Nephron (organoid): ENCODE measurements around the gene HRC.

Experiments used
- H3K27ac Mint-ChIP-seq, 3 experiments: 2 replicates each; pipeline ENCODE4 v1.8.0; 2020; ENCODE audit warnings: mixed read lengths in 3 of 3, mild to moderate bottlenecking in 2 of 3, moderate library complexity in 1 of 3
- H3K27me3 Mint-ChIP-seq: 2 replicates; pipeline ENCODE4 v1.8.0; 2021; ENCODE audit warnings: low read depth, mild to moderate bottlenecking, moderate library complexity, mixed read lengths
- H3K36me3 Mint-ChIP-seq: 2 replicates; pipeline ENCODE4 v1.8.0; 2020; ENCODE audit warnings: low read depth, mixed read lengths
- H3K4me1 Mint-ChIP-seq: 2 replicates; pipeline ENCODE4 v1.8.0; 2020; ENCODE audit warnings: mixed read lengths
- H3K4me3 Mint-ChIP-seq, 3 experiments: 2 replicates each; pipeline ENCODE4 v1.8.0; 2020; ENCODE audit warnings: mild to moderate bottlenecking in 3 of 3, mixed read lengths in 3 of 3, moderate library complexity in 2 of 3
- H3K9me3 Mint-ChIP-seq: 2 replicates; pipeline ENCODE4 v1.8.0; 2020; ENCODE audit warnings: mixed read lengths
- TF ChIP-seq, protein P1 (sequence below), 3 experiments: fragments of 200-600 bp; sonication (generic); IDR thresholded peaks; one replicate each; pipeline ENCODE4 v1.5.0; 2021; ENCODE audit warnings: antibody characterized with exemption in 3 of 3; ENCODE audit not compliant: unreplicated experiment in 3 of 3

The HRC gene

GRCh38 chr19:49120868-49121267, 34.3 kb downstream of the HRC start:
- Mint-ChIP-seq H3K27me3 (peaks cover 23% of the 10 kb centered on the region), H3K4me3 (peak overlapping the region; percentile 62 to 77 (median 70)), H3K4me1 (peaks cover 19% of the 10 kb centered on the region), H3K27ac (no peak overlapping the region), H3K9me3 (no peaks in the 10 kb centered on the region), H3K36me3 (peaks cover 3% of the 10 kb centered on the region)
- TF ChIP-seq, protein P1, sequence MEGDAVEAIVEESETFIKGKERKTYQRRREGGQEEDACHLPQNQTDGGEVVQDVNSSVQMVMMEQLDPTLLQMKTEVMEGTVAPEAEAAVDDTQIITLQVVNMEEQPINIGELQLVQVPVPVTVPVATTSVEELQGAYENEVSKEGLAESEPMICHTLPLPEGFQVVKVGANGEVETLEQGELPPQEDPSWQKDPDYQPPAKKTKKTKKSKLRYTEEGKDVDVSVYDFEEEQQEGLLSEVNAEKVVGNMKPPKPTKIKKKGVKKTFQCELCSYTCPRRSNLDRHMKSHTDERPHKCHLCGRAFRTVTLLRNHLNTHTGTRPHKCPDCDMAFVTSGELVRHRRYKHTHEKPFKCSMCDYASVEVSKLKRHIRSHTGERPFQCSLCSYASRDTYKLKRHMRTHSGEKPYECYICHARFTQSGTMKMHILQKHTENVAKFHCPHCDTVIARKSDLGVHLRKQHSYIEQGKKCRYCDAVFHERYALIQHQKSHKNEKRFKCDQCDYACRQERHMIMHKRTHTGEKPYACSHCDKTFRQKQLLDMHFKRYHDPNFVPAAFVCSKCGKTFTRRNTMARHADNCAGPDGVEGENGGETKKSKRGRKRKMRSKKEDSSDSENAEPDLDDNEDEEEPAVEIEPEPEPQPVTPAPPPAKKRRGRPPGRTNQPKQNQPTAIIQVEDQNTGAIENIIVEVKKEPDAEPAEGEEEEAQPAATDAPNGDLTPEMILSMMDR (IDR thresholded peaks at IDR 0.05; ENCODE audit: unreplicated experiment in 3 of 3) = no peak

- no peaks in the 10 kb centered on the region for H3K9me3 Mint-ChIP-seq
- H3K27me3 Mint-ChIP-seq = peaks cover 23% of the 10 kb centered on the region
- H3K27ac Mint-ChIP-seq = no peak overlapping the region
- H3K4me1 Mint-ChIP-seq = peaks cover 21% of the 10 kb centered on the region
- H3K36me3 Mint-ChIP-seq = peaks cover 3% of the 10 kb centered on the region
- H3K4me3 Mint-ChIP-seq = peak overlapping the region; percentile 62 to 77 (median 70)
- TF ChIP-seq, protein P1 (IDR thresholded peaks at IDR 0.05; ENCODE audit: unreplicated experiment in 3 of 3) = no peak
Observed at GRCh38 chr19:49120325-49120683, 34.9 kb downstream of the HRC start.

DNA sequence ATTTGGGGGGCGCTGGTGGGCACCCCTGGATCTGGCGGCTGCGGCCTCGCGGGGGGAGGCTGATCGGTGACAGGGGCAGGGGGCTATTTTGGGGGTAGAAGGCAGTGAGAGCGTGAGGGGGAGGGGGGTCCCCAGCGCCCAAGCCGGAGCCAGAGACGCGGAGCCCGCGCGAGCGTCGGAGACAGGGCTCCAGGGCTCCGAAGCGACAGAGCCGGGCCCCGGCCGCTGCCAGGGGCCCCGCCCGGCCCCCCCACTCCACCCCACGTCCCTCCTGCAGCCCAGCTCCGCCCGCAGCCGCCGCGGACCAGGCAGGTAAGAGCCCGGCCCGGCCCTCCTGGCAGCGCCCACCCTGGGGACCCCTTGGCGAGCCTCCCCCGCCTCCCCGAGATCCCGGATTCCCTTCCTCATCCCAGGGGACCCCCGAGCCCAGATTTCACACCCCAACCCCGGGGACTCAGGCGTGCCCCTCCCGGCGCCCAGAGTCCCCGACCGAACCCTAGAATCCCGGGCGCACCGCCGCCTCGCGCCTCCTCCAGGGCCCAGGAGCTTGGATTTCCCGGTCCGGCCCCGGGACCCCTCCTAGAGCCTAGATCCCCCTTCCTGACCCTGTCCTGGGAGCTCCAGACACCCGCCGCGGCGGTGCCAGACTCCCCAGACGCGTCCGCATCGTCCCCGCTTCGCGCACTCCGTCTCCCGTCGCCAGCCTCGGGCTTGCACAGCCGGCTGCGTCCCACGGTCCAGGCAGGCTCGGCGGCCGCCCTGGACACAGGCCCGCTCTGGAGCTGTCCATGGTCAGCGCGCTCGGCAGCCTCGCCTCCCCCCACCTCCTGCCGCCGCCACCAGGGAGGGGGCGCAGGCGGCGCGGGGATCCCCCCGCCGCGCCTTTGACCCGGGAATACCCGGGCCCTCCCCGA, 35.5 kb downstream of the HRC start, which contains the start of gene PPFIA3:
PPFIA3 (plus strand) TSS at position 134 of the 914 bp plus-strand sequence. CDS start 8,330 bp downstream, outside the sequence.
- Mint-ChIP-seq H3K36me3 (peaks cover 3% of the 10 kb centered on the region), H3K9me3 (no peaks in the 10 kb centered on the region), H3K4me3 (peak within 1 kb of the TSS; percentile 84 to 93 (median 85)), H3K27ac (peak within 1 kb of the TSS; percentile 63 to 89 (median 63)), H3K27me3 (peaks cover 17% of the 10 kb centered on the region), H3K4me1 (peaks cover 26% of the 10 kb centered on the region)
- TF ChIP-seq, protein P1 (IDR thresholded peaks at IDR 0.05; ENCODE audit: unreplicated experiment in 3 of 3) = no peak

DNA sequence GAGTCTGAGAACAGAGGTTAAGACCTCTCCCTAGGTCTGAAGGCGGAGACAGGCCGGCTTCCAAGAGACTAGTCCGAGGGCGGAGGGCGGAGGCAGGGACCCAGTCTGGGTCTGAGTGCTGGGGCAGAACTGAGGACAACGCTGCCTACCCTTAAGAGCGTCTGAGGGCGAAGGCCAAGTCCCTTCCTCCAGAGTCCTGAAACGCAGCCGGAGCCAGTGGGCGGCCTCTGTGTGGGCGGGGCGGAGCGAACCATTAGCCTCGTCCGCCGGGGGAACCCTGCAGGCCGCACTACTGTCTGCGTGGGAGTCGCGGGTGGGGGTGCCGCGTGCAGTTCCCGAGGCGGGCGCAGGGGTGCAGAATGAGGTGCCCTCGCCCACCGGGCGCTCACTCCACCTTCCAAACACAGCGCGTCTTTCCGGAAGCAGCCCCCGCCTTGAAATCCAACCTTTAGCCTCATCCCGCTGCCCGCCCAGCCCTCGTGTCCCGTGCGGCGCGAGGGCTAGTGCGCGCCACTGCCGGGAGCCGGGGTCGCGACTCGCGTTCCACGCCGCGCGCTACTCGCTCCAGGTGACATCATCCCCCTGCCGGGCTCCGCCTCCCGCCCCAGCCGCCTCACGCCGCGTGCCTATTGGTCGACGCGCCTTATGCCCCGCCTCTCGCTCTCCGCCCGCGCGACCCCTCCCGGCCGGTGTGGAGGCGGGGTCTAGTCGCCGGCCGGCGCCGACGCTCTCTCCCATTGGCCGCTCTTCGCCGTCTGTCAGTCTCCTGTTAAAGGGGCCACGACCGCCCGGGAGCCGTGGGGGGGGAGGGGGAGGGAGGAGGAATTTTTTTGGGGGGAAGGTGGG, 36.4 kb downstream of the HRC start, which contains the start of gene C19orf73:
C19orf73 (minus strand) TSS at position 579 of the 846 bp plus-strand sequence; CDS start at position 458, 121 bp downstream.
- TF ChIP-seq, protein P1 (IDR thresholded peaks at IDR 0.05; ENCODE audit: unreplicated experiment in 3 of 3) = peak in 2 of 3 experiments; percentile 10 to 12
- Mint-ChIP-seq H3K36me3 (peaks cover 3% of the 10 kb centered on the region), H3K9me3 (no peaks in the 10 kb centered on the region)

GRCh38 chr19:49117677-49118564, 37.3 kb downstream of the HRC start:
- Mint-ChIP-seq H3K27me3 (peaks cover 16% of the 10 kb centered on the region), H3K4me1 (peaks cover 32% of the 10 kb centered on the region), H3K9me3 (no peaks in the 10 kb centered on the region), H3K4me3 (peak overlapping the region; percentile 84 to 93 (median 85)), H3K36me3 (peaks cover 3% of the 10 kb centered on the region), H3K27ac (peak overlapping the region; percentile 63 to 89 (median 70))
- TF ChIP-seq, protein P1 (IDR thresholded peaks at IDR 0.05; ENCODE audit: unreplicated experiment in 3 of 3) = no peak

More for the DNA sequence above, 36.4 kb downstream of the HRC start, which contains the start of gene C19orf73:
- H3K4me1 Mint-ChIP-seq = peaks cover 28% of the 10 kb centered on the region
- peak within 1 kb of the TSS; percentile 84 to 93 (median 85) for H3K4me3 Mint-ChIP-seq
- H3K27me3 Mint-ChIP-seq = peaks cover 16% of the 10 kb centered on the region
- peak within 1 kb of the TSS; percentile 63 to 89 (median 63) for H3K27ac Mint-ChIP-seq
